Fibroblast of pulmonary artery (primary cell): ENCODE results near the gene RMND1.
"Not testable (repeated sequence)": the region's sequence is repeated elsewhere in the genome, so short reads cannot be mapped to it uniquely, and the experiment has no call there.

Source experiments
- DNase-seq: peaks from one replicate; pipeline ENCODE4 v3.0.0-alpha.2; 2010; ENCODE audit warnings: low read depth
- H3K4me3 ChIP-seq: replicated peaks from 2 replicates; pipeline ENCODE4 v1.5.1; 2011; ENCODE audit warnings: low read depth, mild to moderate bottlenecking, control low read depth, low read length, moderate library complexity
- CTCF ChIP-seq: IDR thresholded peaks from 2 replicates; pipeline ENCODE4 v1.5.1; 2011; ENCODE audit warnings: mild to moderate bottlenecking, control low read depth, low read length, inconsistent platforms; ENCODE audit errors: missing control alignments

The RMND1 gene

GRCh38 chr6:151482290-151482689 lies 30.4 kb upstream of the RMND1 start:
- peak; percentile 53 for DNase-seq
- H3K4me3 ChIP-seq, result peak overlapping the region; percentile 0
- no peak for TF ChIP-seq CTCF

- no peak for DNase-seq
- TF ChIP-seq CTCF, result no peak
- H3K4me3 ChIP-seq, result no peak overlapping the region
Measured at GRCh38 chr6:151481786-151482185, 29.9 kb upstream of the RMND1 start.

GRCh38 chr6:151478670-151479069 lies 26.7 kb upstream of the RMND1 start:
- no peak for DNase-seq
- H3K4me3 ChIP-seq, result no peak overlapping the region
- no peak for TF ChIP-seq CTCF

GRCh38 chr6:151477726-151478125 lies 25.8 kb upstream of the RMND1 start:
- no peak for TF ChIP-seq CTCF
- DNase-seq, result no peak
- no peak overlapping the region for H3K4me3 ChIP-seq

GRCh38 chr6:151475653-151476523 lies 24.0 kb upstream of the RMND1 start:
- TF ChIP-seq CTCF, result peak; percentile 75
- no peak overlapping the region for H3K4me3 ChIP-seq
- DNase-seq, result peak; percentile 69

GRCh38 chr6:151464702-151465101 lies 12.8 kb upstream of the RMND1 start:
- TF ChIP-seq CTCF, result no peak
- H3K4me3 ChIP-seq, result no peak overlapping the region
- no peak for DNase-seq

GRCh38 chr6:151461673-151462072 lies 9.7 kb upstream of the RMND1 start:
- no peak overlapping the region for H3K4me3 ChIP-seq
- TF ChIP-seq CTCF, result no peak
- DNase-seq, result peak; percentile 16

GRCh38 chr6:151455751-151456398 lies 3.9 kb upstream of the RMND1 start:
- DNase-seq, H3K4me3 ChIP-seq: not testable (repeated sequence)
